Measurements from ENCODE around the gene LRRC4B.
"Not testable (repeated sequence)": the region's sequence is repeated elsewhere in the genome, so short reads cannot be mapped to it uniquely, and the experiment has no call there.

The LRRC4B gene, protein sequence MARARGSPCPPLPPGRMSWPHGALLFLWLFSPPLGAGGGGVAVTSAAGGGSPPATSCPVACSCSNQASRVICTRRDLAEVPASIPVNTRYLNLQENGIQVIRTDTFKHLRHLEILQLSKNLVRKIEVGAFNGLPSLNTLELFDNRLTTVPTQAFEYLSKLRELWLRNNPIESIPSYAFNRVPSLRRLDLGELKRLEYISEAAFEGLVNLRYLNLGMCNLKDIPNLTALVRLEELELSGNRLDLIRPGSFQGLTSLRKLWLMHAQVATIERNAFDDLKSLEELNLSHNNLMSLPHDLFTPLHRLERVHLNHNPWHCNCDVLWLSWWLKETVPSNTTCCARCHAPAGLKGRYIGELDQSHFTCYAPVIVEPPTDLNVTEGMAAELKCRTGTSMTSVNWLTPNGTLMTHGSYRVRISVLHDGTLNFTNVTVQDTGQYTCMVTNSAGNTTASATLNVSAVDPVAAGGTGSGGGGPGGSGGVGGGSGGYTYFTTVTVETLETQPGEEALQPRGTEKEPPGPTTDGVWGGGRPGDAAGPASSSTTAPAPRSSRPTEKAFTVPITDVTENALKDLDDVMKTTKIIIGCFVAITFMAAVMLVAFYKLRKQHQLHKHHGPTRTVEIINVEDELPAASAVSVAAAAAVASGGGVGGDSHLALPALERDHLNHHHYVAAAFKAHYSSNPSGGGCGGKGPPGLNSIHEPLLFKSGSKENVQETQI

DNA sequence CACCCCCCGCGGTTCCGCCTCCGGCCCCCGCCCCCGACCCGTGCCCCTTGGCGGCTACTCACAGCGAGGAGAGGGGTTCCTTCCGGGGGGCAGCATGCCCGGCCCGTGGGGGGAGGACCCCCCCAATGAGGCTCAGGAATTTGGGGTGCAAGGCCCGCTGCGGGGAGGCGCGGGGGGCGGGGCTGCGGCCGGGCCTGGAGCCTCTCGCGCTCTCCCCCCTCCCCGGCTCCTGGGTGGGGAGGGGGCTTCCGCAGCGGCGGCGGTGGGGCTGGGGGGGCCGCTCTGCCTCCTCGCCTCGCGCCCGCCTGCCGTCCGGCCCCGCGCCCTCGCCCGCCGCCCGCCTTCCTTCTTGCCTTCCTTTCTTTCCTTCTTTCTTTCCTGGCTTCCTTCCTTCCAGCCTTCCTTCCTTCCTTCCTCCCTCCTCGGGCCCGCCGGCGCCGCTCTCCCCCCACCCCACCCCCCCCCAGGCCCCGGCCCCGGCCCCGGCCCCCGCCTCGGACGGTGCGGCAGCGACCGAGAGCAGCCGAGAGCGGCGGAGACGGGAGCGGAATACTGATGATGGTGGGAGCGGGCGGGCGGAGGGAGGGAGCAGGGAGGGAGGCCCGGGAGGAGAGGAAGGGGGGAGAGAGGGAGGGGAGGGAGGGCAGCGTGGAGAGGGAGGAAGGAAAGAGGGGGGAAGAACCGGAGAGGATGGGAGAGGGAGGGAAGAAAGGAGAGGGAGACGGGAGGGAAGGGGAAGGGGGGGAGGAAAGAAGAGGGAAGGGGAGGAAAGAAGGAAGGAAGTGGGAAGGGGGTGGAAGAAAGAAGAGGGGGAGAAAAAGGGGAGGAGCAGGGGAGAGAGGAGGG lies at the start of gene LRRC4B:
Gene LRRC4B, minus strand, starts transcription at position 554 of the 846 bp plus-strand sequence. CDS start 19,597 bp downstream, outside the sequence.
- DNase-seq = no peak

DNA sequence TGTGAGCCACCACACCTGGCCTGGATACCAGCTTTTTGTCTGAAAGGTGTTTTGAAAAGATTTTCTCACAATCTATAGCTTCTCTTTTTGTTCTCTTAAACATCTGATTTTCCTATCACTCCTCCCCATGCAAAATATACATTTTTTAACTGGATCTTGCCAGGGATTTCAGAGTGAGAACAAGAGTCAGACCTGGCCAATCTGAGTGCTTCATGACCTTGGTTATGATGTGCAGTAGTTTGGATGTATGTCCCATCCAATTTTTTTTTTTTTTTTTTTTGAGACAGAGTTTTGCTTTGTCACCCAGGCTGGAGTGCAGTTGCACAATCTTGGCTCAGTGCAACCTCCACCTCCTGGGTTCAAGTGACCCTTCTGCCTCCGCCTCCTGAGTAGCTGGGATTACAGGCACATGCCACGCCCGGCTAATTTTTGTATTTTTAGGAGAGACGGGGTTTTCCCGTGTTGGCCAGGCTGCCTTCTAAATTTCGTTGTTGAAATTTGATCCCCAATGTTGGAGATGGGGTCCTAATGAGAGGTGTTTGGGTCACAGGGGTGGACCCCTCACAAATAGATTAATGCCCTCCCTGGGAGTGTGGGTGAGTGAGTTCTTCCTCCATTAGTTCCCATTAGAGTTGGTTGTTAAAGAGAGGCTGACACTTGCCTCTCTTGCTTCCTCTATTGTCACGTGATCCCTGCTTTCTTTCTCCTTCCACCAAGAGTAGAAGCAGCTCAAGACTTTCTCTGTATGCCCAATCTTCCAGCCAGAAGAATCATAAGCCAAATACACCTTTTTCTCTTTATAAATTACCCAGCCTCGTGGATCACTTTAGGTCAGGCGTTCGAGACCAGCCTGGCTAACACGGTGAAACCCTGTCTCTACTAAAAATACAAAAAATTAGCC lies 44.5 kb upstream of the LRRC4B start:
- DNase-seq = not testable (repeated sequence)

DNA sequence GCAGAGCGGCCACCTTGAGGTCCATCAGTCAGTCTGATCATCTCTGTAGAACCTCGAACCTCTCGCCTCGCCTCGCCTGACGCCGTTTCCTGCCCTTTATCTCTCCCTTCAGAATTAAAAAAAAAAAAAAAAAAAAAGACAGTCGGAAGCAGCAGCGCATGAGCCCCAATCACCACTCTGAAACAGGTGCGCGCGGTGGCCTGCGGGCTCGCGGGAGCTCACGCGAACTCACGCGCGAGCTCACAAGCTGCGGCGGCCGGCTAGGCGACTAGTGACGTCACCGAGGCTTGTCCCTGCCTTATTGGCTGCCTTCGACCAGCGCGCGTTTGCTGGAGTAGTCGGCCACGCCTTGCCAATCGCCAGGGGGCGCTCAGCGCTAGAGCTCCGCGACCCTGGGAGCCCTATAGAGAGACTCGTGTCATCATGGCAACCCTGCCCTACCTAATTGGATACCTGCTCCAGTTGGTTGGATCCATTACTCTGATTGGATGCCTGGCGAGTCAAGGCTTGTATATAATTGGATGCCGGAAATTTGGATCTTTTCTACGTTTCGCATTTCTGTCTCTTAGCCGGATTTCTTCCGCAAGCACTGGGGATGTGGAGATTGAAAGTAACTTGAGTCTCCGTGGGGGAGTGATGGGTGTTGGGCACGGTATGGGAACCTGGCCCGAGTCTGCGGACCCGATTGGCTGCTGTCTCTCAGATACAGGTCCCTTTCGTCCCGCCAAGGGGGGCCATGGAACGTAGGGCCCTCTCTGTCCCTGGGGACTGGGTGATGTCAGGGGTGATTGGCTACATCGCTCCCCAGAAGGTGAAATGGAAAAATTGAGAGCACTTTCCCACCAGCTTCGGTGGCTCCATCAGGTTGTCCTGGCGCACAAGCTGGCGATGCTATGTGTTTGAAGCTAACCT lies 39.9 kb upstream of the LRRC4B start:
- DNase-seq = peak; percentile 94

DNA sequence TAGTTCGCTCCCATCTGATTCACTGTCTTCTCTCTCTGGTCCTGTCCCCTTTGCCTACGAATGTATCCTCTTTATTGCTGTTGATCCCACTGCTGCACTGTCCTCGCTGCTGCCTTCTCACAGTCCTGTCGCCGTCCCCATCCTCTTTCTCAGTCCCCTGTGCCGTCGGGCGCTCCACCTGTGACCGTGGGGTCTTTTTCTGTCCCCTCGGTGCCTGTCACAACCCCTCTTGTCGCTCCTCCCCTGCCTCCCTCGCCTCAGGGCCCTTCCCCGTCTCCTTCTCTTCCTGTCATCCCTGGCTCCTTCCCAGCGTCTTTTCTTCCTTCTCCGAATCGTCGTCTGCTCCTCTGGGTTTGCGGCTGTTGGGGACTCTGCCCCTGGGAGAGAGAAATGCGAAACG lies 39.2 kb upstream of the LRRC4B start:
- DNase-seq = no peak

DNA sequence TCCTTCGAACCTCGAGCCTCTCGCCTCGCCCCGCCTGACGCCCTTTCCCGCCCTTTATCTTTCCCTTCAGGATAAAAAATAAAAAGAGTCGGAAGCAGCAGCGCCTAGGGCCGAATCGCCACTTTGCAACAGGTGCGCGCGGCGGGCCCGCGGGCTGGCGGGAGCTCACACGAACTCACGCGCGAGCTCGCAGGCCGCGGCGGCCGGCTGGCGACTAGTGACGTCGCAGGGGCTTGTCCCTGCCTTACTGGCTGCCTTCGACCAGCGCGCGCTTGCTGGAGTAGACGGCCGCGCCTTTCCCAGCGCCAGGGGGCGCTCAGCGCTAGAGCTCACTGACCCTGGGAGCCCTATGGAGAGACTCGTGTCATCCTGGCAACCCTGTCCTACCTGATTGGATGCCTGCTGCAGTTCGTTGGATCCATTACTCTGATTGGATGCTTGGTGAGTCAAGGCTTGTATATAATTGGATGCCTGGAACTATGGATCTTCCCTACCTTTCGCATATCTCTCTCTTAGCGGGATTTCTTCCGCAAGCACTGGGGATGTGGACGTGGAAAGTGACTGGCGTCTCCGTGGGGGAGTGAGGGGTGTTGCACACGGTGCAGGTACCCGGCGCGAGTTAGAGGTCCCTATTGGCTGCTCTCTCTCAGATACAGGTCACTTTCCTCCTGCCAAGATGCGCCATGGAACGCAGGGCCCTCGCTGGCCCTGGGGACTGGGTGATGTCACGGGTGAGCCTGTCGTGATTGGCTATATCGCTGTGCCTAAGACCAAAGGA lies 38.0 kb upstream of the LRRC4B start:
- DNase-seq = peak; percentile 52

DNA sequence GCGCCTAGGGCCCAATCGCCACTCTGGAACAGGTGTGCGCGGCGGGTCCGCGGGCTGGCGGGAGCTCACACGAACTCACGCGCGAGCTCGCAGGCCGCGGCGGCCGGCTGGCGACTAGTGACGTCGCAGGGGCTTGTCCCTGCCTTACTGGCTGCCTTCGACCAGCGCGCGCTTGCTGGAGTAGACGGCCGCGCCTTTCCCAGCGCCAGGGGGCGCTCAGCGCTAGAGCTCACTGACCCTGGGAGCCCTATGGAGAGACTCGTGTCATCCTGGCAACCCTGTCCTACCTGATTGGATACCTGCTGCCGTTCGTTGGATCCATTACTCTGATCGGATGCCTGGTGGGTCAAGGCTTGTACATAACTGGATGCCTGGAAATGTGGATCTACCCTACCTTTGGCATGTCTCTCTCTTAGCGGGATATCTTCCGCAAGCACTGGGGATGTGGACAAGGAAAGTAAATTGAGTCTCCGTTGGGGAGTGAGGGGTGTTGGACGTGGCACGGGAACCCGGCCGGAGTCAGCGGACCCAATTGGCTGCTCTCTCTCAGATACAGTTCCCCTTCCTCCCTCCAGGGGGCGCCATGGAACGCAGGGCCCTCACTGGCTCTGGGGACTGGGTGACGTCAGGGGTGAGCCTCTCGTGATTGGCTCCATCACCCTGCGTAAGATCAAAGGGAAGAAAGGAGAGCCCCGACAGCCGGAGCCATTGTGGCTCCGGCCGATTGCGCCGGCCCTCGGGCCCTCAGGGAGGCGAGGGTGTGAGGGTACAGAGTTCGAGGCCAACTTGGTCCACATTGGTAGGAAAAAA lies 36.2 kb upstream of the LRRC4B start:
- DNase-seq = not testable (repeated sequence)

DNA sequence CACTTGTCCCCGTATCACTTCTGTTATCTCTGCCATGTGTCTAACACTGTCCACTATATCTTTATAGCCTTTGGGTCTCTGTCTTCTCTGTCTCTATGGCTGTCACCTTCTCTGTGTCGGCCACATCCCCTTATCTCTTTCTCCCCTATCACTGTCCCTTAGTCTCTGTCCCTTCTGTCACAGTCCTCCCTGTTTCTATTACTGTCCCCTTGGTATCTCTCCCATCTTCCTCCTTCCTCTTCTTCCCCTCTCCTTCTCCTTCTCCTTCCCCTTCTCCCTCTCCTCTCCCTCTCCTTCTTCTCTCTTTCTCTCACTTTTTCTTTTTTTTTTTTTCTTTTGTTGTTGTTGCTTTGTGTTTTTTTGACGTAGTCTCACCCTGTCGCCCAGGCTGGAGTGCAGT lies 34.7 kb upstream of the LRRC4B start:
- no peak for DNase-seq

DNA sequence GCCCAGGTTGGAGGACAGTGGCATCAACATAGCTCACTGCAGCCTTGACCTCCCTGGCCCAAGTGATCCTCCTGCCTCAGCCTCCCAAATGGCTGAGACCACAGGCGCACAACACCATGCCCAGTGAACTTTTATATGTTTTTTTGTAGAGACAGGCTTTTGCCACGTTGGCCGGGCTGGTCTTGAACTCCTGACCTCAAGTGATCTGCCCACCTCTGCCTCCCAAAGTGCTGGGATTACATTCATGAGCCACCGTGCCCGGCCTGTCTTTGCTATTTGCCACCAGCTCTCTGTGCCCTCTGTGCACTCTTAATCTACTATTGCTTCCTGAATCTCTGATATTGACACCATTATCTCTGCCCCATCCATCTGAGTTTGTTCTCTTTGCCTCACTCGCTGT lies 34.3 kb upstream of the LRRC4B start:
- DNase-seq = no peak

DNA sequence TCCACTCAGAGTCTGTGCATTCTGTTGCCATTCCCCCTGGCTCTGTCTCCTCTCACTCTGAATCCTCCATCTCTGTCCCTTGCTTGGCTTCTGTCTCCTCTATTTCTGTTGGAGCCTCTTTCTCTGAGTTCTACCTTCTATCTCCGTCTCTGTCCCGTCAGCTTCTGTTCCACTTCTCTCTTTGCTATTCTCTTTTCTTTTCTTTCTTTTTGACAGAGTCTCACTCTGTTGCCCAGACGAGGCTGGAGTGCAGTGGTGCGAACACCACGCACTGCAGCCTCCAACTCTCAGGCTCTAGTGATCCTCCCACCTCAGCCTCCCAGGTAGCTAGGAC lies 33.8 kb upstream of the LRRC4B start:
- no peak for DNase-seq

DNA sequence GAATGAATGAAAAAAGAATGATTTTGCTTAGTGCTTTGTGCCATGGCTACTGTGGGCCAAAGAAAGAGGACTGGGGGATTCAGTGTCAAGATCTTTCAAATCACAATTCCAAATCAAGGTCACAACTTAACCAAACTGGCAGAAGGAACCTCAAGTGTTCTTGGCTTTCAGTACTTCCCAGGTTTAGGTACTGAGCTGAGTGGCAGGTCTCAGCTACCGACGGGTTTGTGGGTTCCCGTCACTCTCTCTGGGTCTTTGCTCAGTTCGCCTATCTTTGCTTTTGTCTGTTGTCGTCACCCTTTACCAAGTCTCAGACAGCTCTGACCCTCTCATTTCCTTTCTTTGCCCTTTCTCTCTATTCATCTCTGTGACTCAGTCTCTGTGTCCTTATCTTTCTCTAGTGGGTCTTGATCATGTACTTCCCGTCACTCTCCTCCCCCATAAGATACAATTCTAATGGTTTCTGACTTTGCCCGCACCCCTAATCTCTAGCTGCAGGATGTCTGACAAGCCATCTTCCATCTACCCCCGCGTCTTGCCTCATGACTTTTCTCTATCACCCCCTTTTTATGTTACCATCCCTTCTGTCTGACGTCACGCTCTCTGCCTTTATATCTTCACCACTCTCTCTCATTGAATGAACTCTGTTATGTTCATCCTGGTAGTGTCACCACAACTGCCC lies 33.3 kb upstream of the LRRC4B start:
- no peak for DNase-seq

DNA sequence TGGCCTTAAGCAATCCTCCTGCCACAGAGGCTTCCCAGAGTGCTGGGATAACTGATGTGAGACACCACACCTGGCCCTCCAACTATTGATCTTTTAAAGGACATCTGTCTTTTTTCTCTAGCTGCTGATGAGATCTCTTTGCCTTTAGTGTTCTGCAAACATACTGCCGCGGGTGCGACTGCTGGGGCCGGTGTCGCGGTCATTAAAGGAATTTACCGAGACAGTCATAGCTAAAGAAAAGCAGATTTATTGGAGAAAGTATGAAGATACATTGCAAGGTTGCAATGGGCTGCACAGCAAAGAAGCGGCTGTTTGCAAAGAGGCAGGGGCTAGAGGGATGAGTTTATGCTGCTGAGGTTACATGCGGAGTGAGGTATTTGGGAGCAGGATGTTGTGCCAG lies 31.2 kb upstream of the LRRC4B start:
- DNase-seq = no peak

DNA sequence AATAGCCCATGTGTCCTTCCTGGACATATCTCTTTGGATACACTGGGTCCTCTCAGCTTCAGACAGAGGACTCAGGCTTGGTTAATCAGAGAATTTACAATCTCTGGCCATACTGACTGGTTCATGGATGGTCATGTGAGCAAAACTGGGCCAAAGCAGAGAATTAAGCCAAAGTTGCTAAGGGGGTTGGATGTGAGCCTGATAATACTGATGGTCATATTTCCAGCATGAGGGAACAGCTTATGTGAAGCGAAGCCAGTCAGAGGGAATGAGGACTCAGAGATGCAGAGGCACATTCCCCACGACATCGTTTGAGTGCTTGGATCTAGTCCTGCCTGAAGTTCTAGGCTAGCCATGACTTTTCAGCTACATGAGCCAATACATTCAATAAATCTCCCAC lies 22.0 kb upstream of the LRRC4B start:
- no peak for DNase-seq

DNA sequence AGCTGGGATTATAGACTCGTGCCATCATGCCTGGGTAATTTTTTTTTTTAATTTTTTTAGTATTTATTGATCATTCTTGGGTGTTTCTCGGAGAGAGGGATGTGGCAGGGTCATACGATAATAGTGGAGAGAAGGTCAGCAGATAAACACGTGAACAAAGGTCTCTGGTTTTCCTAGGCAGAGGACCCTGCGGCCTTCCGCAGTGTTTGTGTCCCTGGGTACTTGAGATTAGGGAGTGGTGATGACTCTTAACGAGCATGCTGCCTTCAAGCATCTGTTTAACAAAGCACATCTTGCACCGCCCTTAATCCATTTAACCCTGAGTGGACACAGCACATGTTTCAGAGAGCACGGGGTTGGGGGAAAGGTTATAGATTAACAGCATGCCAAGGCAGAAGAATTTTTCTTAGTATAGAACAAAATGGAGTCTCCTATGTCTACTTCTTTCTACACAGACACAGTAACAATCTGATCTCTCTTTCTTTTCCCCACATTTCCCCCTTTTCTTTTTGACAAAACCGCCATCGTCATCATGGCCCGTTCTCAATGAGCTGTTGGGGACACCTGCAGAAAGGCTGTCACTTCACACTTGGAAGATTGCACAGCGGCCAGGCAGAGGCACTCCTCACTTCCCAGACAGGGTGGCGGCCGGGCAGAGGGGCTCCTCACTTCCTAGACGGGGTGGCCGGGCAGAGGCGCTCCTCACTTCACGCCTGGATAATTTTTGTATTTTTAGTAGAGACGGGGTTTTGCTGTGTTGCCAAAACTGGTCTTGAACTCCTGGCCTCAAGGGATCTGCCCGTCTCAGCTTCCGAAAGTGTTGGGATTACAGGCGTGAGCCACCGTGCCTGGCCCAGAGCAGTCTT lies 13.8 kb upstream of the LRRC4B start:
- not testable (repeated sequence) for DNase-seq

DNA sequence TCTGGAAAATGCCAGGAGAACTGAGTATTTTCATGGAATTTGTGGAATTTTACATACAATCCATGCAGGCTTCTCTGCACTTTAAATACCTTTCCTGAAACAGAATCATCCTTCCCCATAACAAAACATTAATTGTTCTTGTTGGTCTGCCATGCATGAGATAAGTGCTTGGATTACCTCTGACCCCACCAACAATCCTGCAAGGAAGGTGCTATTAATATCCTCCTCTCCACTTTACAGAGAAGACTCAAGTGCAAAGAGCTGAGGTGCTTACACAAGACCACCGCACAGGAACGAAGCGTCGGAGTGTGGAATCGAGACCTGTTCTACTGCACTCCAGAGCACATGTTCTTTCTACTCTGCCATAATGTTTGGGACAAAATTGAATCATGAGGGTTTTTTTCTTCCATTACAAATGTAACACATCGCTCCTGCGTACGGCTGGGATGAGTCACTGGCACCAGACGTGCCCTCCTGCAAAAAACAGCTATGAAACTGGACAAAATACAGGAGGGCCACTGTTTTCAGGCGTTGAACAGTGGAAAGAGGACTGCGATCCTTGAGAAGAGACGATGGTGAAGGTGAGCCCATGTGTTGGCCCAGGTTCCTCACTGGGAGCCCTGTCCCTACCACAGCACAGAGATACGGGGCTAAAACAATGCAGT lies 12.9 kb upstream of the LRRC4B start:
- DNase-seq = no peak

DNA sequence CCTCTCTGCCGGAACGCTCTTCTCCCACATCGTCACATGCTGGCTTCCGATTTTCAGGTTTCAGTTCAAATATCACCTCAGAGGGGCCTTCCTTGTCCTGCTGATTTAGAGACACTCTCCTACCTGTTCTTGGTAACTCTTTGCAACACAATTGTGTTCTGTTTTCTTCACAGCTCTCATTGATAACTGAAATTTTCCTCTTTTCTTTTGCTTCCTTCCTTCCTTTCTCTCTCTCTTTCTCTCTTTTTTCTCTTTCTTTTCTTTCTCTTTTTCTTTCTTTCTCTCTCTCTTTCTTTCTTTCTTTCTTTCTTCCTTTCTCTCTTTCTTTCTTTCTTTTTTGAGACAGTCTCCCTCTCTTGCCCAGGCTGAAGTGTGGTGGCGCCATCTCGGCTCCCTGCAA lies 12.0 kb upstream of the LRRC4B start:
- DNase-seq = no peak

DNA sequence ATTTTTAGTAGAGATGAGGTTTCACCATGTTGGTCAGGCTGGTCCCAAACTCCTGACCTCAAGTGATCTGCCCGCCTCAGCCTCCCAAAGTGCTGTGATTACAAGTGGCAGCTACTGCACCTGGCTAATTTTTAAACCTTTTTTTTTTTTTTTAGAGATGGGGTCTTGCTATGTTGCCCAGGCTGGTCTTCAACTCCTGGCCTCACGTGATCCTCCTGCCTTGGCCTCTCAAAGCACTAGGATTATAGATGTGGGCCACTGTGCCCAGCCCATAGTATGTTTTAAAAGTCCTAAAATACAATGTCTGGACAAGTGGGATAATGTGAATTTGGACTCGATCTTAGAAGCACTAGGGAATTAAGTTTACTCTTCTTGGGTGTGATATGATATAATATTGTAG lies 8.5 kb upstream of the LRRC4B start:
- DNase-seq = not testable (repeated sequence)

DNA sequence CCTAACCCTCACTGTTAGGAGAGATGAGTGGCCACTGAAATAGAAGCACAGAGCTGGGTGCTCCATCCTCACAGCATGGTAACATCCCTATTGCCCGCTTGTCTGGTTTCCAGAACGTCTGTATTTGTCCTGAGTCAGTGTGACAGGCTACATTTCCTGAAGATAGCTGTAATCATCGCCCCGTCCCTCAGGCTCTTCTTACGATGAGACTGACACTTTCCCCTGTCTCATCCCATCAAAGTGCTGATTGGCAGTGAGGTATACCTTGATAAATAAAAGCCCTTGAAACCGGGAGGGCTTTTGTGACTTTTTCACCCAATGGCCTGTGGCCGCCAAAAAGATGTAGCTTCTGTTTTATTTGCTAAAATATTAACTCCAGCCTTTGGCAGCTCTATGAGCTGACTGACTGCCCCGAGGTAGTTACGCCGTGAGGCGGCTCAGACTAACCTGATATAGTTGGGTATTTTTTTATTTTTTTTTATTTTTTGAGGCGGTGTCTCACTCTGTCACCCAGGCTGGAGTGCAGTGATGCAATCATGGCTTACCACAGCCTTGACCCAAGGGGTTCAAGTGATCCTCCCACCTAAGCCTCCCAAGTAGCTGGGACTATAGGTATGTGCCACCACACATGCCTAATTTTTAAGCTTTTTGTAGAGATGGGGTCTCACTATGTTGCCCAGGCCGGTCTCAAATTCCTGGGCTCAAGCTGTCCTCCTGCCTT lies 5.7 kb upstream of the LRRC4B start:
- no peak for DNase-seq

All from retina (tissue), 1 donor.